ENCODE results near the gene HOXD8.

GRCh38 chr2:176117823-176118371 is 11.6 kb upstream of the HOXD8 start:
- no peak for TF ChIP-seq CTCF (IDR thresholded peaks at IDR 0.05; ENCODE audit: insufficient read depth, low read depth, low read length)
- peak; percentile 58 for TF ChIP-seq EZH2 (IDR thresholded peaks at IDR 0.05; ENCODE audit: insufficient read depth, low read length)
